WTC11 (cell line): ENCODE data around the gene CCSER1. TPM values are rescaled to one million over a fixed set of nuclear protein-coding genes. Genes with fewer than 3 reads are reported as not detected.

Source experiments
- ATAC-seq: fragments of 200-7000 bp; cut with Tn5 transposase; 2 replicates; pipeline ENCODE4 v1.10.0; 2021; ENCODE audit warnings: mild to moderate bottlenecking, moderate library complexity
- CTCF ChIA-PET: fragments of 300-600 bp; sonication (Branson Sonifier 250); formaldehyde crosslinking; loops from one replicate; lab custom pipeline; 2021; ENCODE audit warnings: antibody characterized with exemption; lab: Charles Lee
- POLR2A ChIA-PET: fragments of 350-600 bp; sonication (Branson Sonifier 250); formaldehyde crosslinking; loops from one replicate; lab custom pipeline; 2021; ENCODE audit warnings: antibody characterized with exemption; lab: Charles Lee
- DNase-seq: peaks from one replicate; pipeline ENCODE4 v3.0.0; 2021; ENCODE audit warnings: low spot score
- H3K27ac Mint-ChIP-seq: 2 replicates; pipeline ENCODE4 v1.8.0; 2021; ENCODE audit warnings: mixed read lengths
- H3K27me3 Mint-ChIP-seq: 2 replicates; pipeline ENCODE4 v1.8.0; 2021; ENCODE audit warnings: low read depth, mild to moderate bottlenecking, moderate library complexity, mixed read lengths
- H3K36me3 Mint-ChIP-seq: 2 replicates; pipeline ENCODE4 v1.8.0; 2021; ENCODE audit warnings: mixed read lengths
- H3K4me1 Mint-ChIP-seq: 2 replicates; pipeline ENCODE4 v1.8.0; 2022; ENCODE audit warnings: mixed read lengths
- H3K4me3 Mint-ChIP-seq: 2 replicates; pipeline ENCODE4 v1.8.0; 2021; ENCODE audit warnings: mild to moderate bottlenecking, moderate library complexity, mixed read lengths
- H3K9me3 Mint-ChIP-seq: 2 replicates; pipeline ENCODE4 v1.8.0; 2021; ENCODE audit warnings: mixed read lengths
- ATF1 ChIP-seq: sonication (generic); formaldehyde crosslinking; IDR thresholded peaks from 2 replicates; pipeline ENCODE4 v1.8.1; 2023; ENCODE audit warnings: mild to moderate bottlenecking, moderate library complexity, missing genetic modification reagents
- CREM ChIP-seq: sonication (generic); formaldehyde crosslinking; IDR thresholded peaks from 2 replicates; pipeline ENCODE4 v1.8.1; 2022; ENCODE audit warnings: mild to moderate bottlenecking, missing genetic modification reagents, moderate library complexity
- ESRRA ChIP-seq: sonication (generic); formaldehyde crosslinking; IDR thresholded peaks from 2 replicates; pipeline ENCODE4 v1.8.1; 2022; ENCODE audit warnings: mild to moderate bottlenecking, missing genetic modification reagents, borderline replicate concordance
- FOXJ3 ChIP-seq: sonication (generic); formaldehyde crosslinking; IDR thresholded peaks from 2 replicates; pipeline ENCODE4 v1.9.0; 2021; ENCODE audit warnings: missing genetic modification reagents, mild to moderate bottlenecking, borderline replicate concordance
- FOXP1 ChIP-seq: sonication (generic); formaldehyde crosslinking; IDR thresholded peaks from 2 replicates; pipeline ENCODE4 v1.8.0; 2022; ENCODE audit warnings: missing genetic modification reagents, mild to moderate bottlenecking, moderate library complexity, borderline replicate concordance
- IRF2 ChIP-seq: sonication (generic); formaldehyde crosslinking; IDR thresholded peaks from 2 replicates; pipeline ENCODE4 v1.8.0; 2022; ENCODE audit warnings: low read depth, missing genetic modification reagents, borderline replicate concordance
- SP1 ChIP-seq: sonication (generic); formaldehyde crosslinking; conservative IDR thresholded peaks from 2 replicates; pipeline ENCODE4 v1.8.1; 2022; ENCODE audit warnings: missing genetic modification reagents
- TEAD1 ChIP-seq: sonication (generic); formaldehyde crosslinking; IDR thresholded peaks from 2 replicates; pipeline ENCODE4 v1.8.0; 2022; ENCODE audit warnings: mild to moderate bottlenecking, missing genetic modification reagents
- TEAD4 ChIP-seq: sonication (generic); formaldehyde crosslinking; IDR thresholded peaks from 2 replicates; pipeline ENCODE4 v1.8.0; 2022; ENCODE audit warnings: mild to moderate bottlenecking, missing genetic modification reagents
- TP53 ChIP-seq: sonication (generic); formaldehyde crosslinking; IDR thresholded peaks from 2 replicates; pipeline ENCODE4 v1.8.1; 2023; ENCODE audit warnings: mild to moderate bottlenecking, missing genetic modification reagents
- USF1 ChIP-seq: sonication (generic); formaldehyde crosslinking; IDR thresholded peaks from 2 replicates; pipeline ENCODE4 v1.8.0; 2022; ENCODE audit warnings: mild to moderate bottlenecking, missing genetic modification reagents
- ZMAT4 ChIP-seq: fragments of 250-450 bp; sonication (Bioruptor Pico); IDR thresholded peaks from 2 replicates; pipeline ENCODE4 v1.9.0; 2021; ENCODE audit warnings: mild to moderate bottlenecking
- ZNF219 ChIP-seq: sonication (generic); formaldehyde crosslinking; IDR thresholded peaks from 2 replicates; pipeline ENCODE4 v1.8.0; 2023; ENCODE audit warnings: missing genetic modification reagents, mild to moderate bottlenecking, borderline replicate concordance
- ZNF263 ChIP-seq: sonication (generic); formaldehyde crosslinking; IDR thresholded peaks from 2 replicates; pipeline ENCODE4 v1.8.1; 2022; ENCODE audit warnings: low read depth, mild to moderate bottlenecking, moderate library complexity, missing genetic modification reagents
- ZNF281 ChIP-seq: sonication (generic); formaldehyde crosslinking; IDR thresholded peaks from 2 replicates; pipeline ENCODE4 v1.8.0; 2023; ENCODE audit warnings: mild to moderate bottlenecking, missing genetic modification reagents
- ZNF317 ChIP-seq: sonication (generic); formaldehyde crosslinking; IDR thresholded peaks from 2 replicates; pipeline ENCODE4 v1.8.1; 2023; ENCODE audit warnings: low read depth, mild to moderate bottlenecking, moderate library complexity, missing genetic modification reagents, borderline replicate concordance
- ZNF396 ChIP-seq: fragments of 250-450 bp; sonication (Bioruptor Pico); IDR thresholded peaks from 2 replicates; pipeline ENCODE4 v1.8.0; 2021; ENCODE audit warnings: mild to moderate bottlenecking, moderate library complexity, borderline replicate concordance
- ZNF423 ChIP-seq: fragments of 250-450 bp; sonication (Bioruptor Pico); IDR thresholded peaks from 2 replicates; pipeline ENCODE4 v2.1.2; 2022; ENCODE audit warnings: mild to moderate bottlenecking, moderate library complexity
- ZNF512 ChIP-seq: sonication (generic); formaldehyde crosslinking; IDR thresholded peaks from 2 replicates; pipeline ENCODE4 v1.8.1; 2022; ENCODE audit warnings: missing genetic modification reagents, borderline replicate concordance
- ZNF671 ChIP-seq: fragments of 250-450 bp; sonication (Bioruptor Pico); IDR thresholded peaks from 2 replicates; pipeline ENCODE4 v1.8.0; 2021; ENCODE audit warnings: mild to moderate bottlenecking
- total RNA-seq: library from RNA; stranded (reverse); gene quantifications from 3 replicates; pipeline ENCODE4 v1.2.3, GENCODE V29; 2021

Gene CCSER1
- total RNA-seq, 1 experiment from 2014 or later = 0.87 TPM

- no peak overlapping the region for H3K4me3 Mint-ChIP-seq
- H3K27me3 Mint-ChIP-seq = no peaks in the 10 kb centered on the region
- CTCF ChIA-PET = no interaction called here
- POLR2A ChIA-PET = no interaction called here
- H3K36me3 Mint-ChIP-seq = no peaks in the 10 kb centered on the region
- DNase-seq (no peak), ATAC-seq (no peak)
- H3K4me1 Mint-ChIP-seq = peaks cover 12% of the 10 kb centered on the region
- no peaks in the 10 kb centered on the region for H3K9me3 Mint-ChIP-seq
- TF ChIP-seq USF1 (CRISPR knock-in tag) (no peak), FOXP1 (CRISPR knock-in tag) (no peak), FOXJ3 (no peak), ZMAT4 (CRISPR knock-in tag) (no peak), ZNF281 (CRISPR knock-in tag) (no peak), ZNF423 (CRISPR knock-in tag) (no peak)
- no peak overlapping the region for H3K27ac Mint-ChIP-seq
Measured at GRCh38 chr4:90992213-90992612, 865.0 kb downstream of the CCSER1 start.

- no peak overlapping the region for H3K4me3 Mint-ChIP-seq
- CTCF ChIA-PET = no interaction called here
- H3K27ac Mint-ChIP-seq = no peak overlapping the region
- no peaks in the 10 kb centered on the region for H3K36me3 Mint-ChIP-seq
- H3K9me3 Mint-ChIP-seq = peaks cover 10% of the 10 kb centered on the region
- no peak for TF ChIP-seq CREM (CRISPR knock-in tag)
- no peak for TF ChIP-seq TEAD4 (CRISPR knock-in tag)
- no peak for TF ChIP-seq TEAD1 (CRISPR knock-in tag)
- no peak for TF ChIP-seq ZNF219
- no peak for TF ChIP-seq ZNF396 (CRISPR knock-in tag)
- TF ChIP-seq FOXJ3 = no peak
- no peak for TF ChIP-seq ZNF671 (CRISPR knock-in tag)
- TF ChIP-seq SP1 (CRISPR knock-in tag) = no peak
- TF ChIP-seq ZNF263 = no peak
- no peak for TF ChIP-seq ZNF317 (CRISPR knock-in tag)
- TF ChIP-seq TP53 (CRISPR knock-in tag) = no peak
- TF ChIP-seq ATF1 (CRISPR knock-in tag) = no peak
- TF ChIP-seq ZNF512 (CRISPR knock-in tag) = no peak
- no peak for TF ChIP-seq IRF2 (CRISPR knock-in tag)
- no peak for TF ChIP-seq ESRRA (CRISPR knock-in tag)
- no peak for ATAC-seq
- no peak for DNase-seq
- peaks cover 12% of the 10 kb centered on the region for H3K4me1 Mint-ChIP-seq
- POLR2A ChIA-PET = no interaction called here
- H3K27me3 Mint-ChIP-seq = no peaks in the 10 kb centered on the region
Measured at GRCh38 chr4:90994851-90995574, 867.8 kb downstream of the CCSER1 start.
